22Rv1 (cell line): ENCODE measurements around the gene SLCO3A1.

Source experiments
- CTCF ChIP-seq: fragments of 450-650 bp; IDR thresholded peaks from 2 replicates; pipeline ENCODE4 v1.5.1; 2017; ENCODE audit warnings: mild to moderate bottlenecking
- ZFX ChIP-seq: fragments of 450-650 bp; IDR thresholded peaks from 2 replicates; pipeline ENCODE4 v1.6.1; 2017; ENCODE audit warnings: antibody characterized with exemption, borderline replicate concordance

DNA sequence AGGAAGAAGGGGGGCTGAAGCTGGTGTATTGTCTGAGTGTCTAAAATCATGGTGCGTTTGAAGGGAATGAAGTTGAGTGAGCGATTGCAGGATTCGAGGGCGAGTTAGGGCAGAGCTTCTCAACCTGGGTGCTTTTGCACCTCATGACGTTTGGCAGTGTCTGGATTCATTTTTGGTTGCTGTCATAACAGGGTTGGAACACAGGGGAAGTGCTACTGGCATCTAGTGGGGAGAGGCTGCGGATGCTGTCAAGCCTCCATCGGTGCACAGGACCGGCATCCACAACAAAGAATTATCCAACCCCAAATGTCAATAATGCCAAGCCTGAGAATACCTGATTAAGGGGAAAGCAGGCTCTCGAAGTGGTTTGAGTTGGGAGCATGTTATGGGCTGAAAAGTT lies 120.0 kb downstream of the SLCO3A1 start:
- TF ChIP-seq CTCF, result no peak
- TF ChIP-seq ZFX, result no peak
